NCI-H510A (cell line): ENCODE results near the gene BCAN.

Experiments
- DNase-seq: peaks from one replicate; lab custom pipeline; 2025; lab: John Stamatoyannopoulos, UW

Gene BCAN

GRCh38 chr1:156700736-156701531 lies 59.0 kb downstream of the BCAN start:
- DNase-seq, result no peak

DNA sequence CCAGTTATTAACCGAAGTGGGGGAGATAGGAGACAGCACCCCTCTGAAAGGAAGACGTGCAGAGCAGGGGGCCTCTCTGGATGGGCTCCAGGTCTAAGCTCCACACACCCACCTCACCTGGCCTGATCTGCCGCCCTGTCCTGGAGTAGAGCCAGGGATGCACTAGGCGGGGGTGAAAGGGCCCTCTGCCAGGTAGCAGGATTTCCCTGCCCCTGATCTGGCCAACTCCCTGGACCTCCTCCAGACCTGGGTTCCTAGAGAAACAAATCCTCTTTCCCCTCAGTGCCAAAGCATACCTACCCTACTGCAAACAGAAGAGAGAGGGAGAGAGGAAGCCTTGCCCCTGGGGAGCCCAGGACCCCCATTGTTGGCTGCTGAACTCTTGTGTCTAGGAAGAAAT lies 61.4 kb downstream of the BCAN start:
- DNase-seq, result no peak

DNA sequence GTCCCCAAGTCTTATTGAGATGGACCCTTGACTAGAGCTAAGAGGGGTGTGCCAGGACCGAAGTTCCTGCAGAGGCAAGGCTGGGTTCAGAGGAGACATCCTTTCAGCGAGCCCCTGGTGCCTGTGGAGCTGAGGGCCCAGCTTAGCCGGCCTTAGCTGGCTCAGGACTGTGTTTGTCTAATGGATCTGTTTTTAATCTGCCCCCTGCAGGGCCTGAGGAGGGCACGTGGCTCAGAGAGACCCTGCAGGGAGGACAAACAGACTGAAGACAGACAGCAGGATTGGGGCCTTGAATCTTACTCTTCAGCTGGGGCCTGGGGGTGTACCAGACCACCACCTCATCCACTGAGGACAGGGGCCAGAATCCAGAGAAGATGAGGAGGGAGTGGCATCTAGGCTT lies 61.8 kb downstream of the BCAN start:
- DNase-seq, result no peak

DNA sequence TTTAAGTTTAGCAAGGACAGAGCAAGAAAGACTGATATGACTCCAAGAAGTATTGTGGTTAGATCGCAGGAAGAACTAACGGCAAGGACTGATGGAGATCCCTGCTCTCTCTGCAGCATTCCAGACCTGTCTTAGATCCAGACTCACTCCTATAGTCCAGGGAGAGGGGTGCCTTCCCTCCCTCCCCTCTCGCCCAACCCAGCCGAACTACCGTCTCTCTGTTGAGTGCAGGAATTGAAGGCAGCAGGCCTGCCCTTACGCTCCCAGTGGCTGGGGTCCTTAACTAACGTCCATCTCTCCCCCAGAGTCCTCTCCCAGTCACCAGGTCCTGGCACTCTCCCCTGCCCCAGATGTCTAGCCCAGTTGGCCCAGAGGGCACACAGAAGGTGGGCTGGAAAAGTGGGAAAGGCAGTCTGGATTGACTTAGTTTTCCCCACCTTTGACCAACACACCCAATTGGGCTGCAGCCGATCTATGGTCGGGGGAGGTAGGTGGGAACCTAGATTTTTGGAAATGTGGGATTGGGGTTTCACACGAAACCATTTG lies 62.3 kb downstream of the BCAN start:
- DNase-seq, result no peak

DNA sequence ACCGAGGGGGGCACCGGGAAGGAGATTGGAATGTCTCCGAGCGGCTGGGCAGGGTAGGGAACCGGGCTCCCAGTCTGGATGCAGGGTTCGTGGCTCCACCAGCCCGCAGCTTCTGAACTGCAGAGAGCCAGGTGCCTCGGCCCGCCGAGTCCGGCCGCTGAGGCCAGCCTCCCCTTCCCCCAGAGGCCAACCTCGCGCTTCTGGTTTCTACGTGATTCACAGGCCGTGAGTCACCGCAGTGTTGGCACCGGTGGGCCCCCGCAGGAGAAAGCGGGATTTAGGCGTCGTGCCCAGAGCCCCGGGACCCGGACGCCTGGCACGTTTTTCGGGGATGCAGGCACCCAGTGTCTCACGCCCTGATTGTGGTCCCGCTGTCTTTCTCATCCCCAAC lies 63.0 kb downstream of the BCAN start:
- DNase-seq, result no peak

- no peak for DNase-seq
Measured at GRCh38 chr1:156705321-156705917, 63.5 kb downstream of the BCAN start, which contains the start of gene CRABP2. CRABP2 (minus strand) TSS chr1:156705583; CDS start chr1:156705446, 137 bp downstream.

GRCh38 chr1:156705918-156706656 lies 64.2 kb downstream of the BCAN start:
- peak; percentile 87 for DNase-seq

GRCh38 chr1:156706657-156707416 lies 64.9 kb downstream of the BCAN start:
- no peak for DNase-seq

DNA sequence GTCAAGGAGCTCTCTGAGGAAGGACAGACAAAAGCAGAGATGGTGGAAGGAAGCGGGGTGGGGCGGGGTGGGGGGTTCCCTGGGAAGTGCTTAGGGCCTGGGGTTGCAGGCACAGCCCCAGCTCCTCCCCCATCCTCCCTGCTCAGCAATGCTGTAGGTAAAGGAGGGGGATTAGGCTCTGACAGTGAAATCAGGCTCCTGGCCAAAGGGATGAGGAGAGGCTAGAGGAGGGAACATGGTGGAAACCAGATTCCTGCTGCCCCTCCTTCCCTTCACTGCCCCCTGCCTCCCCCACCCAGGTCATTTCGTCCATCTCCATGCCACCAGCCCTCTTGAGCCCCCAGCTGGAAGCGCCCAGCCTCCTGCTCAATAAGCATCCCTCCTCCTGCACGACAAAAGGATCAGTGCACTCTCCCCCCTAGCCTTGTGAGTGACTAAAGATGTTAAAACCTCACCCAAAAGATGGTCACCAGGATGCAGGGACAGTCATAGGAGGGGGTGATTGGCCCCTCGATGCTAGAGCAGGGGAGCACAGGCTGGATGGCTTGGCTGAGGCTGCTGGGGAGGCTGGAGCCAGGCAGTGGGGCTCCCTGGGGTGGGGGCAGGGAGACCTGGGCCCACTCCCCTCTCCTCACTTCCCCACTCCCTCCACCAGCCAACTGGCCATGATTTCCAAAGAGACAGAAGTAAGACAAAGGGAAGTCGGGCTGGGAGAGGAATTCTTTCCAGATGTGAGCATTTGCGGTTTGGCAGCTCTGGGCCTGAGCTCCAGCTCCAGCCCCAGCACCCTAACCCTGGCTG lies 65.7 kb downstream of the BCAN start:
- DNase-seq, result no peak

DNA sequence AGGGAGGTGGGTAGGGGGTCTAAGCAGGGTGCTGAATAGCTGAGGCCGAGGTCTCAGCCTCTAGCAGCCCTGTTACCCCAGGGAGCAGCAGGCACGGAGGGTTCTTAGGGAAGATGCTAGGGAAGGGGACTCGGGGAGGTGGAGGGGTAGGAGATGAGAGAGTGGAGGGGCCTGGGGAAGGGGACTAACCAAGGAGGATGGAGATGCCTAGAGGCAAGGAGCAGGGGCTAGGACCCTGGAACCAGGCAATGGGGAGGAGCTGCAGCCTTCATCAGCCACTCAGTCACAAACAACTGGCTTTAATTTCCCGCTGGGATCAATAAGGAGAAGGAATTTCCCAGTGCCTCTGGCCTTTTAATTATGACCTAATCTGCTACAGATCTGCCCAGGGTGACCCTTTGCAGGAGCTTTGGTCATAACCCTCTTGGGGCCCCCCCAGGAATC lies 66.3 kb downstream of the BCAN start:
- no peak for DNase-seq

- DNase-seq, result no peak
Measured at GRCh38 chr1:156709031-156709430, 67.1 kb downstream of the BCAN start.
